Inflammatory macrophage treated with lipopolysaccharide for 4 hours (primary cell): ENCODE results near the gene TLX1.
A peak's percentile ranks its signal among the peaks of the same experiment; 100 is the strongest.

Experiments
- DNase-seq: peaks from one replicate; pipeline ENCODE4 v3.0.0-alpha.2; 2020

TLX1 gene

DNA sequence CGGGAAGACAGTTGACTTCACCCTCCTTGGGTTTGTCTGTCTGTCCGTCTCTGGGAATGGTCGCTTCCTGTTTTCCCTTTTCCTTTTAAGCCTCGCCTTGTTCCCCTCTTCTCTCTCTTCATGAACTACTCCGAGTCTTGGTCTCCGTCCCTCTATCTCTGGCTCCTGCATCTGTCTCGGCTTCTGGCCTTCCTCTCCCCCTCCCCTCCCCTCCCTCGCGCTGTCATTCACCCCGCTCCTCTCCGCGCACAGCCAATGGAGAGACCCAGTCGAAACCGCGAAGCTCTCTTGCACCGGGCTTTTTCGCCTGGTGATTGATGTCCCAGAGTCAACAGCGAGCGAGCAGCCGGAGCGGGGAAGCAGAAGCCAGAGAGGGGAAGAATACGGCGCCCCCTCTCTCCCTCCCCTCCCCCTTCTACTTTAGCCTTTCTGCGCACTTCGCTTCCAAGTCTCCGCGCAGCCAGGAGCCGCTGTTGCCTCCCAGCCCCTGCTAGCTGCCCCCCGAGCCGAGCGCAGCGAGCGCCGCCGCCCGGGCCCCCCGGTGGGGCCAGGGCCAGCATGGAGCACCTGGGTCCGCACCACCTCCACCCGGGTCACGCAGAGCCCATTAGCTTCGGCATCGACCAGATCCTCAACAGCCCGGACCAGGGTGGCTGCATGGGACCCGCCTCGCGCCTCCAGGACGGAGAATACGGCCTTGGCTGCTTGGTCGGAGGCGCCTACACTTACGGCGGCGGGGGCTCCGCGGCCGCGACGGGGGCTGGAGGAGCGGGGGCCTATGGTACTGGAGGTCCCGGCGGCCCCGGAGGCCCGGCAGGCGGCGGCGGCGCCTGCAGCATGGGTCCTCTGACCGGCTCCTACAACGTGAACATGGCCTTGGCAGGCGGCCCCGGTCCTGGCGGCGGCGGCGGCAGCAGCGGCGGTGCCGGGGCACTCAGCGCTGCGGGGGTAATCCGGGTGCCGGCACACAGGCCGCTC is at the start of gene TLX1:
TSS of gene TLX1 (plus strand) at position 317 of the 978 bp plus-strand sequence. CDS start at position 559, 242 bp downstream.
- DNase-seq: peak; percentile 4

- no peak for DNase-seq
Measured at GRCh38 chr10:101085846-101086245, 45.3 kb upstream of the TLX1 start.

GRCh38 chr10:101087376-101087775 is 43.7 kb upstream of the TLX1 start:
- DNase-seq: no peak

GRCh38 chr10:101087965-101088364 is 43.1 kb upstream of the TLX1 start:
- no peak for DNase-seq

DNA sequence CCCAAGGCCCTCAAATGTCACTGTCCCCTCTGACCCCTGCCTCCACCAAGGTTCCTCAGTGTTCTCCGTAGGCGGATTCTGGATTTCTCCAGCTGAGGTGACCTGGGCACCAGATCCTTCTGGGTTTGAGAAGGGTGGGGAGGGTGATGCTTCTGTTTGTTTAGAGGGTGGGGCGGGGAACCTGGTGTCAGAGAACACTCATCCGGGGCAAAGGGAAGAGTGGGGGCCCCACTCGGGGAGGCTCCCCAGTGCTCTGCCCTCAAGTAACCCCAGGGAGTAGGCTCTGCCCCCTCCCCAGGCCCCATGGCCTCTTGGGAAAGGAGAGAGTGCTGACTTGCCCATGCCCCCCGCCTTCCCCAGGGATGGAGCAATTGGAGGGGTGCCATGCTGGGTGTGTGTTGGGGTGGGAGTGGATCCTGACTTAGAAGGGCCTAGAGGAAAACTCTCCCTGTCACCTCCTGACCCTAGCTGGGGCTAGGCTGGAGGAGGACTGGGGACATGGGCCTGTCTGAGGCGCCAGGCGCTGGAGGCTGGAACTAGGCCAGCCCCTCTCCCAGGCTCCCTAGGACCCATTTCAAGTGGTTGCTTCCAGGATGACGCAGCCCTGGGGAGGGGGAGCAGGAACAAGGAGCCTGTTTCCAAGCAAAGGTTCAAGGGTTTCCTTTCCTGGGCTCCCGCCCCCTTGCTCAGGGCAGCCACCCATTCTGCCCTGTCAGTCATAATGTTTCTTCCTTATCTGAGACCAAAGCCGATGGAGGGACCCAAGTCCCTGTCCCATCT is 41.4 kb upstream of the TLX1 start:
- no peak for DNase-seq

DNA sequence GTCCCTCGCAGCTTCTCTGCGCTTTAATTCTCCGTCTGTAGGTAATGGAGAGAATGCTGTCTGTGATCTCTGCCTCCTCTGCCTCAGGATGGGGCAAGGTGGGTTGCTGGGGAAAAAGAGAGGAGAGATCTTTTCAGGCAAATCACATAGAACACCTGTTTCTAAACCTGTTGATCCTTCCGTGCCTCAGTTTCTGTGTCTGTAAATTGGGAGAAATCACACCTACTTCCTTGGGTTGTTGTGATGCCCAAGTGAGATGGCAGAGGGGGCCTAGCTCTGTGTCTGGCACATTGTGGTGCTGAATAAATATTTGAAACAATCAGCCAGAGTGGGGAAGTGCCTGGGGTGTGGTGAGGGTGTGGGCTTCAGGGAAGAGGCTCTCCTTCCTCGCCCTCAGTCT is 40.5 kb upstream of the TLX1 start:
- no peak for DNase-seq

GRCh38 chr10:101091546-101092290 is 39.4 kb upstream of the TLX1 start:
- DNase-seq: no peak

DNA sequence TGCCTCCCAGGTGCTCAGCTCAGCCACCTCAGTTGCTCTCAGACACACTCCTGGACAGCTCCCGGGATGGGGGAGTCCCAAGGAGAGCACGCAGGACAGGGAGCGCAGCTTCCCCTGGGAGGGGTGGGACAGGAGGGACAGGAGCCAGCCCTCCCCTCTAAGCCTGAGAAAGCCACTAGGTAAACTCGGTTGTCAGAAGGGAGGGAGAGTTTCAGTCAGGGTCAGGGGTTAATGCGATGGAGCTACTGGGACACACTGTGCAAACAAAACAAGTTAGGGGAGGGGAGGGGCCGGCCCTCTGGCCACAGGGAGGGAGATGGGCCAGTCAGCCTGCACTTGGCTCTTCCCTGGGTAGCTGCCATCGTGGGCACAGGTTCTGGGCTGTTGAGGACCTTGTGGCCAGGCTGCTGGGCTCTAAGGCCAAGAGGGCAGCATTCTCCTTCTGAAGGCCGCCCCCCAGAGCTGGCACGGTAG is 38.2 kb upstream of the TLX1 start:
- no peak for DNase-seq

- DNase-seq: no peak
Measured at GRCh38 chr10:101094121-101094879, 36.8 kb upstream of the TLX1 start.

- DNase-seq: no peak
Measured at GRCh38 chr10:101095004-101095403, 36.1 kb upstream of the TLX1 start.

DNA sequence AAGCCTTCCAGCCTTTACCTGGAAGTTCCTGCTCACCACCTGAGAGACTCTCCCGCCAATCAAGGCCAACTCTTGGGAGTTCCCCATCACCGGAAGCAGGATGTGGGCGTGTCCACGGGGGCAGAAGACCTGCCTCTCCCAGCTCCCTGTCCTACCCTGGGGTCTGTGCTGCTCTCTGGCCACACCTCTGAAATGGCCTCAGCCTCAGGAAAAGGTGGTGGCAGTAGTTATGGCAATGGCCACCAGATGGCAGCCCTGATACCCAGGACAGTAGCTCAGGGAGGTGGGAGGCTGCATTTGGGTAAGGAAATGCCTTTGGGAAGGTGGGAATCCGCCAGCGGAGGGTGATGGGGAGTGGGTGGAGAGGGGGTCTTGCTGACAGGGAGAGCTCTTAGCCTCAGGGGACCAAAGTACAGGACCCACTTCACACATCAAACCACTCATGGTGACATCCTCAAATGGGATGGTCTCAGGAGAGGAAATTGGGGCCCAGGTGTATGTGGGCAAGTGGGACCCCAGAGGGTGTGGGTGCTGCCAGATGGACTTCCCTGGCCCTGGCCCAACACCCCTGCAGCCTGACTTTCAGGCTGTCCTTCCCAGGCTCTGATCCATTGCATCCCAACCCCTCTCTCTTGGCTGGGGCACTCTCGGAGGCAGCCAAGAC is 35.4 kb upstream of the TLX1 start:
- peak; percentile 52 for DNase-seq

GRCh38 chr10:101096378-101096777 is 34.7 kb upstream of the TLX1 start:
- DNase-seq: no peak

DNA sequence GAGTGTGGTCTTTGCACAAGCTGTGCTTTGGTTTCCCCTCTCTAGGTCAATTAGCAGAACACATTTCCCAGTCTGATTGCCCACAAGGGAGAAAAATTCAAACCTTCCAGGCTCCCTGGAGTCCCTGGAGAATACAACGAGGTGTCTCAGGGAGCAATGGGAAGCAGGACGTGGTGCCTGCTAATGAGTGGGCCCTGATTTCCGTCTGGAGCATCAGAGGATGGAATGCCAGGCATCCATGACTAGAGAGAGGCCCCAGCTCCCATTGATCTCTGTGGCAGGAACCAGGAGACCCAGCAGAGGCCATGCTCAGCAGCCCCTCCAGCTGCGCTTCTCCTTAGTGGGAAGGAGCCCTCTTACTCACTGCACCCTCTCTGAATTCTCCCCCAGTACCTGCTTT is 33.2 kb upstream of the TLX1 start:
- DNase-seq: no peak

DNA sequence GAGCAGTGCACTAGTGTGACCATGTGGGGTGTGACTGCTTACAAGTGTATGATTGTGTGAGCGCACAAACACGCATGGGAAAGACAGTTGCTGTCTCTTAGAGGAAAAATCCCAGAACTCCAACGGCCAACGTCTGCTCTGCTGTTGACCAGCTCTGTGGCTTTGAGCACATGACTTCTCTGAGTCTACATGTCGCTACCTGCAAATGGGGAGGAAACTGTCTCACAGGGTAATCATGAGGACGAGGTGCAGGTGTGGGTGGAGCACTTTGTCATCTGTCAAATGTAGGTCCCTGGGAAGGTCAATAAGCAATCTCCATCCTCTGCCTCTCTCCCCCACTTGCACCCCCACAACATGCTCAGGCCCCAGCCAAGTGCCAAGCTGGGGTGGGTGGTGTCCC is 31.2 kb upstream of the TLX1 start:
- no peak for DNase-seq

DNA sequence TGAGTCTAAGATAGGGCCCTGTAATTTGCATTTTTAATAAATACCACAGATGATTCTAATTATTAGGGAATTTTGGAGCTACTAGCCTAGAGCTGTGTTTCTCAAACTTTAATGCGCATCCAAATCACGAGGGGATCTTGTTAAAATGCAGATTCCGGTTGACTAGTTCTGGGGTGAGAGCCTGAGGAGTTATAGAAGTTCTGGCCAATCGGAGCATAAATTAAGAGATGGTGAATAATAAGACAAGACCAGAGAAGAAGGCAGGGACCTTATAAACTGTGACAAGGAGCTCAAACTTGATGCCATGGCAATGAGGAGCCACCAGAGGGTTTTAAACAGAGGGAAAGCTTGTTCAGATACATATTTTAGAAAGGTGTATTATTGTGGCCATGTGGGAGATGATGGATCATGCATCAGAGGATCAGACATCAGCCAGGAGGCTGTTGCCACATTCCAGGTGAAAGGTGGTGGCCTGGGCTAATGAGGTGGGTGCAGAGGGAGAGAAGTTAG is 29.7 kb upstream of the TLX1 start:
- DNase-seq: no peak

- no peak for DNase-seq
Measured at GRCh38 chr10:101103430-101103829, 27.7 kb upstream of the TLX1 start.

DNA sequence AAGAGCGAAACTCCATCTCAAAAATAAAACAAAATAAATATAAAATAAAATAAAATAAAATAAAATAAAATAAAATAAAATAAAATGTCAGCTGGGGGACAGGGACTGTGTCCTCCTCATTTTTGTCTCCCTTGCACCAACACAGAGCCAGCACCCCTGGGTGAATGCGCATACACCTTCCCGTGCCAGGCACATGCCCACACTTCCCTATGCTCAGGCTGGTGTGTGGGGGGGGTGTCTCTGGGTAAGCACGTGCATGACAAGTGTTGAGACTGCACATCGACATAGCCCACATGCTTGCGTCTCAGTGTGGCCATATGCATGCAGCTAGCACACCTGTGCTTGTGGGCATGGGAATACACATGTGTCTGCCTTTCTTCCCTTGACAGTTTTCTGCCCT is 24.7 kb upstream of the TLX1 start:
- no peak for DNase-seq

GRCh38 chr10:101107771-101108170 is 23.3 kb upstream of the TLX1 start:
- no peak for DNase-seq

- no peak for DNase-seq
Measured at GRCh38 chr10:101110856-101111523, 20.1 kb upstream of the TLX1 start.

DNA sequence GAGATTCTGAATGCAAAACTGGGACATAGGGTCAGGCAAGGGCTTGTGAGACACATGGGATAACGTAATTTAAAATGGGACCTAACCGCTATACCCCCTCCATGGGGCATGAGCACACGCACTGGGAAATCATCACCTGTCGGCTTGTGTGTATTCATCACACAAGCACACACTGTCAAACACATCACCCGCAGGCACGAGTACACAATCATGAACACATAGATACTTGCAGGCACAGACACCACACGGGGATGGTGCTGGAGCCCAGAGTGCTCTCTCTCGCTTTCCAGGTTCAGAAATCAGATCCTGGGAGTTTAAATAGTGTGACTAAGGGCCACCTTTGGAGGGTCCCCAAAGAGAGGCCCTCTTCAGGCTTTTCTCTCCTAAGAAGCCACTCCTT is 19.6 kb upstream of the TLX1 start:
- DNase-seq: no peak
